Vagina (tissue), 2 donors: ENCODE results near the gene G3BP1. TPM values are rescaled to one million over a fixed set of nuclear protein-coding genes. Genes with fewer than 3 reads are reported as not detected.

Experiments used
- DNase-seq, 2 donors: peaks; one replicate each; pipeline ENCODE4 v3.0.0-alpha.2; 2017; ENCODE audit errors: extremely low spot score in 2 of 2
- H3K27ac ChIP-seq: fragments of 200-600 bp; sonication (generic); one replicate; pipeline ENCODE4 v1.5.1; 2019
- H3K27me3 ChIP-seq: fragments of 200-600 bp; sonication (generic); one replicate; pipeline ENCODE4 v1.5.1; 2019
- H3K36me3 ChIP-seq, 2 donors: fragments of 200-600 bp; sonication (generic); one replicate each; pipeline ENCODE4 v1.5.1; 2017 to 2019
- H3K4me1 ChIP-seq: fragments of 200-600 bp; sonication (generic); one replicate; pipeline ENCODE4 v1.5.1; 2019
- H3K4me3 ChIP-seq, 2 donors: fragments of 200-600 bp; sonication (generic); 1 replicate in 1 of 2; 2 replicates in 1 of 2; pipeline ENCODE4 v1.5.1; 2016 to 2019
- H3K9me3 ChIP-seq: fragments of 200-600 bp; sonication (generic); one replicate; pipeline ENCODE4 v1.5.1; 2019
- POLR2A ChIP-seq, 2 donors: fragments of 450-650 bp; IDR thresholded peaks; one replicate each; pipeline ENCODE4 v1.6.1; 2017; ENCODE audit warnings: antibody characterized with exemption in 2 of 2, mild to moderate bottlenecking in 2 of 2, moderate library complexity in 2 of 2
- POLR2AphosphoS5 ChIP-seq, 2 donors: sonication (generic); formaldehyde crosslinking; IDR thresholded peaks; one replicate each; pipeline ENCODE4 v1.9.0; 2017; ENCODE audit warnings: antibody characterized with exemption in 2 of 2, mild to moderate bottlenecking in 2 of 2, low read depth in 1 of 2; ENCODE audit not compliant: insufficient read depth in 1 of 2
- intact Hi-C: fragments of 100-400 bp; cut with DNase I; formaldehyde crosslinking; loops from one replicate; pipeline ENCODE4 v1.15.1; 2023
- total RNA-seq: library from RNA; depleted of rRNA; stranded (reverse); fragments of >200 nt; gene quantifications from one replicate; pipeline ENCODE4 v1.2.3, GENCODE V29; 2016
- TF ChIP-seq, protein P1 (sequence below), 3 experiments: fragments of 450-650 bp in 2 of 3; fragments of 200-600 bp in 1 of 3; sonication (generic) in 1 of 3; IDR thresholded peaks; one replicate each; pipeline ENCODE4 v1.5.1; 2017 to 2019; ENCODE audit warnings: antibody characterized with exemption in 3 of 3, mild to moderate bottlenecking in 2 of 3, moderate library complexity in 2 of 3

Gene G3BP1
- total RNA-seq, 1 donor from 2014 or later: 97.0 TPM

DNA sequence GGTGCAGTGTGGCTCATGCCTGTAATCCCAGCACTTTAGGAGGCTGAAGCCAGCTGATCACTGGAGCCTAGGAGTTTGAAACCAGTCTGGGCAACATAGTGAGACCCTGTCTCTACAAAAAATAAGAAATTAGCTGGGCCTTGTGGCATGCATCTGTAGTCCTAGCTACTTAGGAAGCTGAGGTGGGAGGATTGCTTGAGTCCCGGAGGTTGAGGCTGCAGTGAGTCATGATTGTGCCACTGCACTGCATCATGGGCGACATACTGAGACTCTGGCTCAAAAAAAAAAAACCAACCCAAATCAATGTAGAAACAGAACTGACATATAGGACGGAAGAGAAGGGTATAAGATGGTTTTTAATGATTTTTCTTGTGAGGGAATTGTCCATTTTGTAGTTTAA is 27.7 kb downstream of the G3BP1 start:
- Histone ChIP-seq H3K36me3 (peaks cover 3 to 95% of the 10 kb centered on the region in 2 donors), H3K4me3 (no peak overlapping the region), H3K27me3 (no peaks in the 10 kb centered on the region), H3K27ac (no peak overlapping the region), H3K9me3 (no peaks in the 10 kb centered on the region), H3K4me1 (no peaks in the 10 kb centered on the region)
- intact Hi-C loops: no loop called here
- no peak for TF ChIP-seq POLR2A (IDR thresholded peaks at IDR 0.05)
- no peak for DNase-seq

DNA sequence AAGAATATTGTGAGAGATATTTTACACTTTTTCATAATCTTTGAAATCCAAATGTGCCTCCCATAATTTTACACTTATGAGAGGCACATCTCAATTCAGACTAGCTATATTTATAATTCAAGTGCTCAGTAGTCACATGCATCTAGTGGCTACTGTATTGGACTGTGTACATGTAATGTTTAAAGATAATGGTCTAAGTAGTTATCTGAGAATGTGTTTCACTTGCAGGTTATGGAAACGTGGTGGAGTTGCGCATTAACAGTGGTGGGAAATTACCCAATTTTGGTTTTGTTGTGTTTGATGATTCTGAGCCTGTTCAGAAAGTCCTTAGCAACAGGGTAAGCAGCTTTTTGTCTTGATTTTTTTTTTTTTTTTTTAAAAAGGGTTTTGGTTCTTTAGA is 28.8 kb downstream of the G3BP1 start:
- Histone ChIP-seq H3K27ac (no peak overlapping the region), H3K9me3 (no peaks in the 10 kb centered on the region), H3K4me1 (no peaks in the 10 kb centered on the region), H3K4me3 (no peak overlapping the region), H3K27me3 (no peaks in the 10 kb centered on the region), H3K36me3 (peaks cover 3 to 85% of the 10 kb centered on the region in 2 donors)
- TF ChIP-seq POLR2A (IDR thresholded peaks at IDR 0.05) (no peak), POLR2AphosphoS5 (IDR thresholded peaks at IDR 0.05; ENCODE audit: insufficient read depth in 1 of 2, low read depth in 1 of 2) (no peak)
- TF ChIP-seq, protein P1, sequence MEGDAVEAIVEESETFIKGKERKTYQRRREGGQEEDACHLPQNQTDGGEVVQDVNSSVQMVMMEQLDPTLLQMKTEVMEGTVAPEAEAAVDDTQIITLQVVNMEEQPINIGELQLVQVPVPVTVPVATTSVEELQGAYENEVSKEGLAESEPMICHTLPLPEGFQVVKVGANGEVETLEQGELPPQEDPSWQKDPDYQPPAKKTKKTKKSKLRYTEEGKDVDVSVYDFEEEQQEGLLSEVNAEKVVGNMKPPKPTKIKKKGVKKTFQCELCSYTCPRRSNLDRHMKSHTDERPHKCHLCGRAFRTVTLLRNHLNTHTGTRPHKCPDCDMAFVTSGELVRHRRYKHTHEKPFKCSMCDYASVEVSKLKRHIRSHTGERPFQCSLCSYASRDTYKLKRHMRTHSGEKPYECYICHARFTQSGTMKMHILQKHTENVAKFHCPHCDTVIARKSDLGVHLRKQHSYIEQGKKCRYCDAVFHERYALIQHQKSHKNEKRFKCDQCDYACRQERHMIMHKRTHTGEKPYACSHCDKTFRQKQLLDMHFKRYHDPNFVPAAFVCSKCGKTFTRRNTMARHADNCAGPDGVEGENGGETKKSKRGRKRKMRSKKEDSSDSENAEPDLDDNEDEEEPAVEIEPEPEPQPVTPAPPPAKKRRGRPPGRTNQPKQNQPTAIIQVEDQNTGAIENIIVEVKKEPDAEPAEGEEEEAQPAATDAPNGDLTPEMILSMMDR (IDR thresholded peaks at IDR 0.05): no peak
- intact Hi-C loops: no loop called here
- no peak for DNase-seq

GRCh38 chr5:151805414-151806223 is 33.9 kb downstream of the G3BP1 start:
- Histone ChIP-seq H3K9me3 (no peaks in the 10 kb centered on the region), H3K27ac (no peak overlapping the region), H3K27me3 (no peaks in the 10 kb centered on the region), H3K36me3 (peaks cover 0 to 44% of the 10 kb centered on the region in 2 donors), H3K4me3 (no peak overlapping the region), H3K4me1 (peaks cover 8% of the 10 kb centered on the region)
- intact Hi-C loops: no loop called here
- no peak for DNase-seq
- no peak for TF ChIP-seq POLR2A (IDR thresholded peaks at IDR 0.05)
- no peak for TF ChIP-seq POLR2AphosphoS5 (IDR thresholded peaks at IDR 0.05; ENCODE audit: insufficient read depth in 1 of 2, low read depth in 1 of 2)
- TF ChIP-seq, protein P1 (IDR thresholded peaks at IDR 0.05): no peak

DNA sequence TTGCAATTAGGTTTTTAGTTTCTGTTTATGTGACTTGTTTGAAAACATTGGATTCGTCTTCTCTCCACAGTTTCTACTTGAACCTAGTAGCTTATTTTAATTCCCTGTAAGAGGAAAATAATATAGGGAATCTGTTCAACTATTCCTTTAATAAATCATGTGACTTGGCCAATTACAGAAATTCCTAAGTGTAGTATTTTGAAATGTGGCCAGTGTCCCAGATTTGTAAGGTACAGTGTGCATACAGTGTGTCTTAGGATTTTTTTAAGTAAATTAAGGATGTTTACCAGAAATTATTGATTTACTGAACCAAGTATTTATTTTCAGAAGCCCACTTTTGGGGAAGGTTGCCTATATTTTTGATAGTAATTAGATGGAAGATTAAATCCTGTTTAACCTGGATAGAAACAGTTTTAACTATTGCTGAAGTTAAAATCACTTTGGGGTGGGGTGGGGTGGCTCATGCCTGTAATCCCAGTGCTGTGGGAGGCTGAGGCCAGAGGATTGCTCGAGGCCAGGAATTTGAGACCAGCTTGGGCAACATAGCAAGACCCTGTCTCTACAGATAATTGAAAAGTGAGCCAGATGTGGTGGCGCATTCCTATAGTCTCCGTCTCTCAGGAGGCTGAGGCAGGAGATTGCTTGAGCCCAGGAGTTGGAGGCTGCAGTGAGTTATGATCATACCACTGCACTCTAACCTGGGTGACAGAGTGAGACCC is 36.9 kb downstream of the G3BP1 start:
- Histone ChIP-seq H3K27ac (no peak overlapping the region), H3K27me3 (no peaks in the 10 kb centered on the region), H3K36me3 (peaks cover 0 to 15% of the 10 kb centered on the region in 2 donors), H3K4me1 (peaks cover 17% of the 10 kb centered on the region), H3K9me3 (no peaks in the 10 kb centered on the region), H3K4me3 (no peak overlapping the region)
- TF ChIP-seq POLR2AphosphoS5 (IDR thresholded peaks at IDR 0.05; ENCODE audit: insufficient read depth in 1 of 2, low read depth in 1 of 2): no peak
- TF ChIP-seq, protein P1 (IDR thresholded peaks at IDR 0.05): no peak
- TF ChIP-seq POLR2A (IDR thresholded peaks at IDR 0.05): no peak
- DNase-seq: no peak
- intact Hi-C loops: no loop called here

DNA sequence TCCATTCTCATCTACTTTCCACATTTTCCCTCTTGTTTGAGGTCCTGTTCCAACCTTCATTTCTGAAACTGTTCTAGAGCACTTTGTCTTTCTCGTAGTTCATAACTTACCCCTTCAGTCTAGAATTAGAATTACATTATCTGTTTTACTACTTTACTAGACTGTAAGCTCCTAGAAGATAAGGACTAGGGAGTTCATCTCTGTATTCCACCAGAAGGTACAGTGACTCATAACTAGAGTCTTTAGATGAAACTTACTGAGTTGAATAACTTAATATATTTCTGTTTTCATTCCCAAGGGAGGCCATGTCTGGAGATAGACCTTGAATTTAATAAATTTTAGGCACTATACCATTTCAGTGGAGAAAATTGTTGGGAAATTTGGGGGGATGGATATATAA is 38.7 kb downstream of the G3BP1 start:
- H3K4me3 ChIP-seq: no peak overlapping the region
- no peaks in the 10 kb centered on the region for H3K27me3 ChIP-seq
- H3K36me3 ChIP-seq: peaks cover 0 to 10% of the 10 kb centered on the region in 2 donors
- peaks cover 17% of the 10 kb centered on the region for H3K4me1 ChIP-seq
- no peak for DNase-seq
- TF ChIP-seq POLR2A (IDR thresholded peaks at IDR 0.05) (no peak), POLR2AphosphoS5 (IDR thresholded peaks at IDR 0.05; ENCODE audit: insufficient read depth in 1 of 2, low read depth in 1 of 2) (no peak)
- TF ChIP-seq, protein P1 (IDR thresholded peaks at IDR 0.05): no peak
- no peak overlapping the region for H3K27ac ChIP-seq
- intact Hi-C loops: no loop called here
- no peaks in the 10 kb centered on the region for H3K9me3 ChIP-seq
